ENCODE results near the gene DACT2.
"Not testable (repeated sequence)": the region's sequence is repeated elsewhere in the genome, so short reads cannot be mapped to it uniquely, and the experiment has no call there.

The DACT2 gene

GRCh38 chr6:168320634-168321033 is 1.1 kb upstream of the DACT2 start:
- DNase-seq (ENCODE audit: low spot score), result no peak

- no peak for DNase-seq (ENCODE audit: low spot score)
These were observed 848 bp downstream of the DACT2 start for GRCh38 chr6:168318579-168319278.

- no peak for DNase-seq (ENCODE audit: low spot score)
These were observed 1.5 kb downstream of the DACT2 start for GRCh38 chr6:168318090-168318489.

- no peak for DNase-seq (ENCODE audit: low spot score)
These were observed 4.0 kb downstream of the DACT2 start for GRCh38 chr6:168315596-168315995.

- no peak for DNase-seq (ENCODE audit: low spot score)
These were observed 4.6 kb downstream of the DACT2 start for GRCh38 chr6:168314948-168315347.

- no peak for DNase-seq (ENCODE audit: low spot score)
These were observed 5.6 kb downstream of the DACT2 start for GRCh38 chr6:168314021-168314420.

- DNase-seq (ENCODE audit: low spot score), result no peak
These were observed 6.1 kb downstream of the DACT2 start for GRCh38 chr6:168313431-168314011.

- DNase-seq (ENCODE audit: low spot score), result not testable (repeated sequence)
These were observed 7.5 kb downstream of the DACT2 start for GRCh38 chr6:168312125-168312507.

- DNase-seq (ENCODE audit: low spot score), result no peak
These were observed 8.0 kb downstream of the DACT2 start for GRCh38 chr6:168311410-168312124.

GRCh38 chr6:168310945-168311344 is 8.6 kb downstream of the DACT2 start:
- no peak for DNase-seq (ENCODE audit: low spot score)

GRCh38 chr6:168310403-168310802 is 9.2 kb downstream of the DACT2 start:
- DNase-seq (ENCODE audit: low spot score), result no peak

- DNase-seq (ENCODE audit: low spot score), result no peak
These were observed 9.6 kb downstream of the DACT2 start for GRCh38 chr6:168309997-168310396.

GRCh38 chr6:168309183-168309582 is 10.4 kb downstream of the DACT2 start:
- no peak for DNase-seq (ENCODE audit: low spot score)

GRCh38 chr6:168308390-168309144 is 11.0 kb downstream of the DACT2 start:
- DNase-seq (ENCODE audit: low spot score), result no peak

- DNase-seq (ENCODE audit: low spot score), result no peak
These were observed 11.9 kb downstream of the DACT2 start for GRCh38 chr6:168307695-168308021.

- DNase-seq (ENCODE audit: low spot score), result no peak
These were observed 12.4 kb downstream of the DACT2 start for GRCh38 chr6:168307015-168307694.

- DNase-seq (ENCODE audit: low spot score), result no peak
These were observed 13.7 kb downstream of the DACT2 start for GRCh38 chr6:168305863-168306262.

- DNase-seq (ENCODE audit: low spot score), result no peak
These were observed 14.4 kb downstream of the DACT2 start for GRCh38 chr6:168305096-168305749.

GRCh38 chr6:168304752-168305015 is 14.9 kb downstream of the DACT2 start:
- no peak for DNase-seq (ENCODE audit: low spot score)

GRCh38 chr6:168303982-168304751 is 15.4 kb downstream of the DACT2 start:
- no peak for DNase-seq (ENCODE audit: low spot score)

- no peak for DNase-seq (ENCODE audit: low spot score)
These were observed 17.0 kb downstream of the DACT2 start for GRCh38 chr6:168302534-168302933.
